Measurements from ENCODE around the gene KCNJ9. TPM values are rescaled to one million over a fixed set of nuclear protein-coding genes. Genes with fewer than 3 reads are reported as not detected.

Gene KCNJ9
- total RNA-seq, 6 experiments from 2014 or later: not detected

DNA sequence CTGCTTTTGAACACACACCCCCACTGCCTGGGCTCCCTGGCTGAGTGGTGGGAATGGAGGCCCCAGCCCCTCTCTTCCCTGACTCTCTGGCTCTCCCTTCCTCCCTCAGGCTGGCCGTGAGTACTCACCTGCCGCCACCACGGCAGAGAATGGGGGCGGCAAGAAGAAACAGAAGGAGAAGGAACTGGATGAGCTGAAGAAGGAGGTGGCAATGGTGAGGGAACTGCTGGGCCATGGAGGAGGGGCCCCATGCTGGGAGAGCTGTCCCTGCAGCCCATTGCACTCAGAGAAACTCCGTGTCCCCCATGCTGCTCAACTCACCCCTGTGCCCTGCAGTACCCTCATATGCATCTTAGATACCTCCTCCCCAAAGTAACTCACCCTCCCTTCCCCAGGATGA, 39.5 kb downstream of the KCNJ9 start:
- Mint-ChIP-seq H3K9me3 (no peaks in the 10 kb centered on the region), H3K4me3 (no peak overlapping the region), H3K36me3 (ENCODE audit: low read depth) (no peaks in the 10 kb centered on the region), H3K4me1 (ENCODE audit: low read depth) (peaks cover 39% of the 10 kb centered on the region), H3K27ac (no peak overlapping the region), H3K27me3 (ENCODE audit: insufficient read depth) (peaks cover 16% of the 10 kb centered on the region)
- no peak for DNase-seq
- TF ChIP-seq, protein P1, sequence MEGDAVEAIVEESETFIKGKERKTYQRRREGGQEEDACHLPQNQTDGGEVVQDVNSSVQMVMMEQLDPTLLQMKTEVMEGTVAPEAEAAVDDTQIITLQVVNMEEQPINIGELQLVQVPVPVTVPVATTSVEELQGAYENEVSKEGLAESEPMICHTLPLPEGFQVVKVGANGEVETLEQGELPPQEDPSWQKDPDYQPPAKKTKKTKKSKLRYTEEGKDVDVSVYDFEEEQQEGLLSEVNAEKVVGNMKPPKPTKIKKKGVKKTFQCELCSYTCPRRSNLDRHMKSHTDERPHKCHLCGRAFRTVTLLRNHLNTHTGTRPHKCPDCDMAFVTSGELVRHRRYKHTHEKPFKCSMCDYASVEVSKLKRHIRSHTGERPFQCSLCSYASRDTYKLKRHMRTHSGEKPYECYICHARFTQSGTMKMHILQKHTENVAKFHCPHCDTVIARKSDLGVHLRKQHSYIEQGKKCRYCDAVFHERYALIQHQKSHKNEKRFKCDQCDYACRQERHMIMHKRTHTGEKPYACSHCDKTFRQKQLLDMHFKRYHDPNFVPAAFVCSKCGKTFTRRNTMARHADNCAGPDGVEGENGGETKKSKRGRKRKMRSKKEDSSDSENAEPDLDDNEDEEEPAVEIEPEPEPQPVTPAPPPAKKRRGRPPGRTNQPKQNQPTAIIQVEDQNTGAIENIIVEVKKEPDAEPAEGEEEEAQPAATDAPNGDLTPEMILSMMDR (IDR thresholded peaks at IDR 0.05): no peak

DNA sequence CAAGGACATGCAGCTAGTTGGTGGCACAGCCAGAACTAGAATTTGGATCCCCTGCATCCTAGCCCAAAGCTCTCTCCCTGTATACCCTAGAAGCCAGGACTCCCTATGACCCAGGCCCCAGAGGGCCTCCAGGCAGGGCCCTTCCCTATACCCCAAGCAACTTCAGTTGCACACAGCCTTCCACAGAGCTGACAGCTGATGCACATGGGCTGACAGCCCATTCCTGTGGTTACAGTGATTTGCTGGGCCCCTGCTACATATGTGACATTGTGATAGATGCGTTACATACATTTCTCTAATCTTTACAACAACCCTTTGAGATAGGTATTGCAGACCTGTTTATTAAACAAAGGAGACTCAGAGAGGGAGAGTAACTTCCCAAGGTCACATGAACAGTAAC, 40.0 kb downstream of the KCNJ9 start:
- Mint-ChIP-seq H3K4me1 (ENCODE audit: low read depth) (peaks cover 42% of the 10 kb centered on the region), H3K27ac (no peak overlapping the region)

DNA sequence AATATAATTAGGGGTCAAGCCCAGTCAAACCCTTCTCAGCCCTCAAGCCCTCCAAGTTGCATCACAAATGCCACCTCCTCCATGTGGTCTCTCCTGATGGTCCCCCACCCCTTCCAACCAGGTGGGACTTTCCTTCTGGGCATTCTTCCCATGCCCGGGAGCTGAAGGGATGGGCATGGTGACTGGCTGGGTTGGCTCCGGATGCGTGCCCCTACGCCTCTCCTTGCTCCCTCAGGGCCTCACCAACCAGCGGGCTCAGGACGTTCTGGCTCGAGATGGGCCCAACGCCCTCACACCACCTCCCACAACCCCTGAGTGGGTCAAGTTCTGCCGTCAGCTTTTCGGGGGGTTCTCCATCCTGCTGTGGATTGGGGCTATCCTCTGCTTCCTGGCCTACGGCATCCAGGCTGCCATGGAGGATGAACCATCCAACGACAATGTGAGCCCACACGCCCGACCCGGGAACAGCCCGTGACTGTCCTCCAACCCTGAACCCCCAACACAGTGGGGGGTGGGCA, 41.7 kb downstream of the KCNJ9 start:
- DNase-seq: no peak
- Mint-ChIP-seq H3K27me3 (ENCODE audit: insufficient read depth) (peaks cover 3% of the 10 kb centered on the region), H3K9me3 (no peaks in the 10 kb centered on the region), H3K36me3 (ENCODE audit: low read depth) (no peaks in the 10 kb centered on the region), H3K4me1 (ENCODE audit: low read depth) (peaks cover 40% of the 10 kb centered on the region), H3K4me3 (no peak overlapping the region), H3K27ac (no peak overlapping the region)
- TF ChIP-seq, protein P1 (IDR thresholded peaks at IDR 0.05): no peak

More for the DNA sequence above, 40.0 kb downstream of the KCNJ9 start:
- DNase-seq: no peak
- H3K27me3 Mint-ChIP-seq (ENCODE audit: insufficient read depth): peaks cover 11% of the 10 kb centered on the region
- TF ChIP-seq, protein P1 (IDR thresholded peaks at IDR 0.05): no peak
- H3K4me3 Mint-ChIP-seq: no peak overlapping the region
- no peaks in the 10 kb centered on the region for H3K36me3 Mint-ChIP-seq (ENCODE audit: low read depth)
- no peaks in the 10 kb centered on the region for H3K9me3 Mint-ChIP-seq

DNA sequence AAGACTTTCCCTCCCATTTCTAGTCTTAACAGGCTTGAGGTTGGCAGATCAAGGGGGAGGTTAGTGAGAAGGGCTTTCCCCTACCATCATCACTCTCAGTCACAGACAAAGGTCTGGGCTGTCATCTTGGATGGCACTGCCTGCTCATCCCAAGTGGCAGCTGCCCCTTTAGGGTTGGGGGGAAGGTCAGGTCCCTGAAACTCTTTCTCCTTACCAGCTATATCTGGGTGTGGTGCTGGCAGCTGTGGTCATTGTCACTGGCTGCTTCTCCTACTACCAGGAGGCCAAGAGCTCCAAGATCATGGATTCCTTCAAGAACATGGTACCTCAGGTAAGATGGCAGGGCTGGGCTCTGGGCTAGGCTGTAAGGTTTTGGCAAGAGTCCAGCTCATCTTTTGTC, 42.4 kb downstream of the KCNJ9 start:
- Mint-ChIP-seq H3K4me3 (no peak overlapping the region), H3K4me1 (ENCODE audit: low read depth) (peaks cover 46% of the 10 kb centered on the region), H3K27ac (no peak overlapping the region), H3K36me3 (ENCODE audit: low read depth) (no peaks in the 10 kb centered on the region), H3K27me3 (ENCODE audit: insufficient read depth) (no peaks in the 10 kb centered on the region; the same call in none of the 2 replicates), H3K9me3 (no peaks in the 10 kb centered on the region)
- DNase-seq: no peak
- TF ChIP-seq, protein P1 (IDR thresholded peaks at IDR 0.05): no peak

DNA sequence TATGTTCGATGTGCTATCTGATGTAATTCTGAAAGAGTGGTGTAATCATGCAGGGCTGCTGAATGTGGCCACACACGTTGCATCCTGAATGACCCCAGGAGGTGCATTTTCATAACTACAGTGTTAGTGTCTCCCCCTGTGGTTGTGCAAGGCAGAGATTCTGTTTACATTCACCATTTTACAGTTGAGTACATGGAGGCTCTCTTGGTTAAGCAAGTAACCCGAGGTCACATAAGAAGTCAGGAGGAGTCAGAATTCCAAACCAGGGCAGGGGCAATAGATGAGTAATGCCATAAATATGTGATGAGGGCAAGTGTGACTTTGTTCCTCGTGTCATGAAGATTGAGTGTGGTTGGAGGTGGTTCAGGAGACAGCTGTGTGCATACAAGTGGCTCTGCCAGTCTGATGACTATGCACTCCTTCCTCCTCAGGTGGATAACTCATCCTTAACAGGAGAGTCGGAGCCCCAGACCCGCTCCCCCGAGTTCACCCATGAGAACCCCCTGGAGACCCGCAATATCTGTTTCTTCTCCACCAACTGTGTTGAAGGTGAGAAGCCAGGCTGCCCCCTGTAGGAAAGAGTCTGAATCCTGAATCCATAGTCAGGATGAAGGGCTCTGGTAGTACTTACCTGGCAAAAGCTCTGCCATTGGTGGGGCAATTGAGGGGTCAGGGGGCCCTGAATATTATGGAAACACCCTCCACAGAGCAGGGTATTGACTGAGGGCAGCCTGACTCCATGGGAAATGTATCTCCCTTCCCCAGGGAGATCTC, 43.6 kb downstream of the KCNJ9 start:
- TF ChIP-seq, protein P1 (IDR thresholded peaks at IDR 0.05): peak; percentile 55

More for the DNA sequence above, 43.6 kb downstream of the KCNJ9 start:
- no peaks in the 10 kb centered on the region for H3K36me3 Mint-ChIP-seq (ENCODE audit: low read depth)
- no peaks in the 10 kb centered on the region for H3K9me3 Mint-ChIP-seq
- peak overlapping the region; percentile 59 for H3K27ac Mint-ChIP-seq
- no peak overlapping the region for H3K4me3 Mint-ChIP-seq
- H3K27me3 Mint-ChIP-seq (ENCODE audit: insufficient read depth): peaks cover under 1% of the 10 kb centered on the region
- H3K4me1 Mint-ChIP-seq (ENCODE audit: low read depth): peaks cover 52% of the 10 kb centered on the region
- DNase-seq: peak; percentile 82
